HepG2 (cell line): ENCODE results near the gene ALDH7A1. TPM values are rescaled to one million over a fixed set of nuclear protein-coding genes. Genes with fewer than 3 reads are reported as not detected.
A peak's percentile ranks its signal among the peaks of the same experiment; 100 is the strongest.

Experiments used
- ASH2L ChIP-seq: fragments of 300-600, 200-600 bp; sonication (generic); IDR thresholded peaks from 2 replicates; pipeline ENCODE4 v1.7.0; 2017; ENCODE audit warnings: low read depth, mild to moderate bottlenecking, moderate library complexity, mixed read lengths, low read length; ENCODE audit not compliant: insufficient read length
- DNMT3B ChIP-seq: conservative IDR thresholded peaks from 2 replicates; pipeline ENCODE4 v1.6.1; 2016; ENCODE audit warnings: missing biosample characterization, control low read depth
- FLYWCH1 ChIP-seq: sonication (generic); formaldehyde crosslinking; IDR thresholded peaks from 2 replicates; pipeline ENCODE4 v1.8.1; 2023; ENCODE audit warnings: mild to moderate bottlenecking, missing genetic modification reagents
- IRX3 ChIP-seq: sonication (generic); formaldehyde crosslinking; IDR thresholded peaks from 2 replicates; pipeline ENCODE4 v1.8.1; 2023; ENCODE audit warnings: mild to moderate bottlenecking, low read depth, missing genetic modification reagents, borderline replicate concordance
- ISL2 ChIP-seq: sonication (generic); formaldehyde crosslinking; IDR thresholded peaks from 2 replicates; pipeline ENCODE4 v1.5.0; 2020; ENCODE audit warnings: missing genetic modification reagents
- KAT8 ChIP-seq: IDR thresholded peaks from 2 replicates; pipeline ENCODE4 v1.6.1; 2016; ENCODE audit warnings: missing genetic modification reagents, missing compliant biosample characterization
- KLF15 ChIP-seq: sonication (generic); formaldehyde crosslinking; IDR thresholded peaks from 2 replicates; pipeline ENCODE4 v1.8.1; 2023; ENCODE audit warnings: borderline replicate concordance, mild to moderate bottlenecking, inconsistent platforms, missing genetic modification reagents, mixed read lengths
- NFAT5 ChIP-seq: sonication (generic); formaldehyde crosslinking; IDR thresholded peaks from 2 replicates; pipeline ENCODE4 v1.4.0; 2020; ENCODE audit warnings: missing genetic modification reagents
- PRDM15 ChIP-seq: sonication (generic); formaldehyde crosslinking; IDR thresholded peaks from 2 replicates; pipeline ENCODE4 v1.4.0; 2020; ENCODE audit warnings: missing genetic modification reagents
- SNAI1 ChIP-seq: sonication (generic); formaldehyde crosslinking; IDR thresholded peaks from 2 replicates; pipeline ENCODE4 v1.5.0; 2020; ENCODE audit warnings: mild to moderate bottlenecking, missing genetic modification reagents, borderline replicate concordance
- SPEN ChIP-seq: sonication (generic); formaldehyde crosslinking; IDR thresholded peaks from 2 replicates; pipeline ENCODE4 v1.5.1; 2020; ENCODE audit warnings: low read depth, mild to moderate bottlenecking, missing genetic modification reagents
- TAF15 ChIP-seq: fragments of 200-400 bp; formaldehyde crosslinking; IDR thresholded peaks from one replicate; pipeline ENCODE4 v1.6.1; 2018; ENCODE audit warnings: mild to moderate bottlenecking, low read depth, low read length; ENCODE audit not compliant: poor library complexity, severe bottlenecking
- TSC22D2 ChIP-seq: sonication (generic); formaldehyde crosslinking; IDR thresholded peaks from 2 replicates; pipeline ENCODE4 v1.5.1; 2020; ENCODE audit warnings: missing genetic modification reagents, mild to moderate bottlenecking, borderline replicate concordance
- ZFP37 ChIP-seq: sonication (generic); formaldehyde crosslinking; IDR thresholded peaks from 2 replicates; pipeline ENCODE4 v1.4.0; 2020; ENCODE audit warnings: missing genetic modification reagents, borderline replicate concordance
- ZNF143 ChIP-seq: sonication (generic); formaldehyde crosslinking; IDR thresholded peaks from 2 replicates; pipeline ENCODE4 v1.4.0; 2020; ENCODE audit warnings: missing genetic modification reagents
- ZSCAN29 ChIP-seq: sonication (generic); formaldehyde crosslinking; conservative IDR thresholded peaks from 2 replicates; pipeline ENCODE4 v1.4.0; 2020; ENCODE audit warnings: mild to moderate bottlenecking, missing genetic modification reagents
- polyA plus RNA-seq, 8 experiments: library from polyadenylated mRNA; depleted of rRNA in 3 of 8; stranded (reverse) in 7 of 8; unstranded in 1 of 8; fragments of >200 nt; fragmentation: Illumina TruSeq in 4 of 8; extraction: Trizol in 4 of 8; gene quantifications; 2 replicates each; pipeline versions ENCODE4 v1.2.1 to v1.2.3, GENCODE V29; 2011 to 2016; ENCODE audit warnings: low read depth in 4 of 8, missing spikeins in 1 of 8, mixed read lengths in 1 of 8; ENCODE audit not compliant: insufficient read depth in 1 of 8
- total RNA-seq, 5 experiments: library from RNA; depleted of rRNA; stranded (reverse); fragments of >200 nt; fragmentation: Illumina TruSeq; extraction: Trizol; gene quantifications; 2 replicates each; pipeline ENCODE4 v1.2.3, GENCODE V29; 2016; ENCODE audit warnings: low read depth in 1 of 5
- TF ChIP-seq, protein P1 (sequence below): IDR thresholded peaks from 2 replicates; pipeline ENCODE4 v1.6.1; 2016; ENCODE audit warnings: low read depth, control low read depth
- TF ChIP-seq, protein P2 (sequence below): IDR thresholded peaks from 2 replicates; pipeline ENCODE4 v1.6.1; 2016; ENCODE audit warnings: mild to moderate bottlenecking, missing biosample characterization, missing genetic modification reagents

The ALDH7A1 gene
- total and polyA plus RNA-seq, 2 of the 13 experiments (the other 11 are each of a cell fraction or from before 2014, with no cell fraction given) = 69.0 to 100 TPM

DNA sequence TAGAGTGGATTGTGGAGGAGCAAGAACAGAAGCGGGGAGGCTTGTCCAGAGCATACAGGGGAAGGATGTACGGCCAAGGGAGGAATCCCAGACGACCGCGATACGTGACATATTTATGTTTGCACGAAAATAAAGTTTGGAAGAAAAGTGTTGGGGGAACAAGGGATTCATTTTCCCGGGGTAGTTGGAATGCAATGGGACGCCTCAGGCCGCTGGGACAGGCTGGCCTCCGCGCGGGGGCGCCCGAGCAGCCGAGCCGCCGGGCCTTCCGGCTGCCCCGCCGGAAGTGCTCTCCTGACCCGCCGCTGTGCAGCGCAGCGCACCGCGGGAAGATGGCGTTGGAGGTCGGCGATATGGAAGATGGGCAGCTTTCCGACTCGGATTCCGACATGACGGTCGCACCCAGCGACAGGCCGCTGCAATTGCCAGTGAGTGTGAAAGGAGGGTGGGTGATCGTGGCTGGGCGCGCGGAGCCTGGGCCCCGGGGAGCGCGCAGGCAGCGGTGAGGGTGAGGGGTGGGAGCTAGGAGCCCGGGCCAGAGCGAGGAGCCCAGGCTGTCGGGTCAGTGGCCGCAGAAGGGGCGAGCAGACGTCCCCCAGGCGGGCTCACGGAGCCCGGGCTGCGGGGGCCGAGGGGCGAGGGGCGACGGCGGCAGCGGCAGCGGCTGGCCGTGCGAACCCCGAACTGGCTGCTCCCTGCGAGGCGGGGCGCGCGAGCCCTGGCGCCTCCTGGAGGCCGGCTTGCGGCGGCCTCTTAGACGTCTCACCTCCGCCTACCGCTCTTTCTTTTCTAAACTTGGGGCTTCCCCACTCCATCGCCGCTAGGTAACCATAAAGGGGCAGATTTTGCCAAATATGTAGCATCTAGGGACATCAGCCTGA lies 5.9 kb upstream of the ALDH7A1 start, which contains the start of gene PHAX (continued):
- TF ChIP-seq TAF15 (peak; percentile 62), ZFP37 (CRISPR knock-in tag) (no peak), KAT8 (peak; percentile 97), ZSCAN29 (no peak), TSC22D2 (CRISPR knock-in tag) (no peak; the same call in 1 of the 2 replicates), PRDM15 (CRISPR knock-in tag) (no peak; the same call in 1 of the 2 replicates), NFAT5 (no peak), SPEN (CRISPR knock-in tag) (peak; percentile 93), IRX3 (no peak), FLYWCH1 (no peak), ZNF143 (CRISPR knock-in tag) (peak; percentile 90), SNAI1 (CRISPR knock-in tag) (no peak), DNMT3B (CRISPR knock-in tag) (no peak), KLF15 (CRISPR knock-in tag) (no peak), ISL2 (peak; percentile 55), ASH2L (peak; percentile 96)
- TF ChIP-seq, protein P1, sequence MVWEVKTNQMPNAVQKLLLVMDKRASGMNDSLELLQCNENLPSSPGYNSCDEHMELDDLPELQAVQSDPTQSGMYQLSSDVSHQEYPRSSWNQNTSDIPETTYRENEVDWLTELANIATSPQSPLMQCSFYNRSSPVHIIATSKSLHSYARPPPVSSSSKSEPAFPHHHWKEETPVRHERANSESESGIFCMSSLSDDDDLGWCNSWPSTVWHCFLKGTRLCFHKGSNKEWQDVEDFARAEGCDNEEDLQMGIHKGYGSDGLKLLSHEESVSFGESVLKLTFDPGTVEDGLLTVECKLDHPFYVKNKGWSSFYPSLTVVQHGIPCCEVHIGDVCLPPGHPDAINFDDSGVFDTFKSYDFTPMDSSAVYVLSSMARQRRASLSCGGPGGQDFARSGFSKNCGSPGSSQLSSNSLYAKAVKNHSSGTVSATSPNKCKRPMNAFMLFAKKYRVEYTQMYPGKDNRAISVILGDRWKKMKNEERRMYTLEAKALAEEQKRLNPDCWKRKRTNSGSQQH (CRISPR knock-in tag) = peak; percentile 88; the same call in 1 of the 2 replicates
- TF ChIP-seq, protein P2, sequence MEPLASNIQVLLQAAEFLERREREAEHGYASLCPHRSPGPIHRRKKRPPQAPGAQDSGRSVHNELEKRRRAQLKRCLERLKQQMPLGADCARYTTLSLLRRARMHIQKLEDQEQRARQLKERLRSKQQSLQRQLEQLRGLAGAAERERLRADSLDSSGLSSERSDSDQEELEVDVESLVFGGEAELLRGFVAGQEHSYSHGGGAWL = no peak
